HUES64 (cell line): ENCODE measurements around the gene BICC1.

Experiments used
- H3K27ac ChIP-seq: 2 replicates; pipeline ENCODE4 v1.7.0; 2013; ENCODE audit warnings: low read depth, low read length, inconsistent platforms
- H3K27me3 ChIP-seq: 2 replicates; pipeline ENCODE4 v1.6.1; 2013; ENCODE audit warnings: mild to moderate bottlenecking, low read length; ENCODE audit not compliant: insufficient read depth
- H3K36me3 ChIP-seq: 2 replicates; pipeline ENCODE4 v1.6.1; 2013; ENCODE audit warnings: mild to moderate bottlenecking, low read length; ENCODE audit not compliant: insufficient read depth
- H3K4me1 ChIP-seq: 2 replicates; pipeline ENCODE4 v1.6.1; 2013; ENCODE audit warnings: mild to moderate bottlenecking, low read length, moderate library complexity; ENCODE audit not compliant: insufficient read depth
- H3K4me3 ChIP-seq: 2 replicates; pipeline ENCODE4 v1.5.1; 2013; ENCODE audit warnings: mild to moderate bottlenecking, low read length, moderate library complexity
- H3K9ac ChIP-seq: 2 replicates; pipeline ENCODE4 v1.6.1; 2013; ENCODE audit warnings: mild to moderate bottlenecking, low read depth, low read length
- H3K9me3 ChIP-seq: 2 replicates; pipeline ENCODE4 v1.6.1; 2013; ENCODE audit warnings: low read depth, low read length; ENCODE audit not compliant: insufficient read depth
- WGBS: fragments of 150-250, 120-280 bp; methylation state at CpG from one replicate; pipeline ENCODE4 v1.1.7; 2013; ENCODE audit warnings: missing lambda C conversion rate; 5-methylcytosine and 5-hydroxymethylcytosine counted together

The BICC1 gene

GRCh38 chr10:58754469-58755339 is 242.0 kb downstream of the BICC1 start:
- no peak overlapping the region for H3K9ac ChIP-seq
- no peaks in the 10 kb centered on the region for H3K9me3 ChIP-seq
- H3K27ac ChIP-seq: no peak overlapping the region
- H3K27me3 ChIP-seq: no peaks in the 10 kb centered on the region
- H3K36me3 ChIP-seq: no peaks in the 10 kb centered on the region
- no peak overlapping the region for H3K4me3 ChIP-seq
- WGBS: 89% methylated on average over 4 of the region's 4 CpGs
- peaks cover 7% of the 10 kb centered on the region; the same call in 1 of the 2 replicates for H3K4me1 ChIP-seq

GRCh38 chr10:58755340-58755610 is 242.6 kb downstream of the BICC1 start:
- 97% methylated on average over 1 of the region's 1 CpG for WGBS
- no peak overlapping the region for H3K9ac ChIP-seq
- H3K27me3 ChIP-seq: no peaks in the 10 kb centered on the region
- no peaks in the 10 kb centered on the region for H3K9me3 ChIP-seq
- H3K36me3 ChIP-seq: no peaks in the 10 kb centered on the region
- no peak overlapping the region for H3K4me3 ChIP-seq
- H3K27ac ChIP-seq: no peak overlapping the region
- H3K4me1 ChIP-seq: peaks cover 7% of the 10 kb centered on the region; the same call in 1 of the 2 replicates

- Histone ChIP-seq H3K27ac (no peak overlapping the region), H3K9me3 (no peaks in the 10 kb centered on the region), H3K4me1 (peaks cover 7% of the 10 kb centered on the region; the same call in 1 of the 2 replicates), H3K9ac (no peak overlapping the region), H3K27me3 (no peaks in the 10 kb centered on the region), H3K4me3 (no peak overlapping the region), H3K36me3 (no peaks in the 10 kb centered on the region)
- WGBS: 92% methylated on average over 4 of the region's 4 CpGs
Observed at GRCh38 chr10:58755677-58756076, 243.0 kb downstream of the BICC1 start.

- 90% methylated on average over 6 of the region's 6 CpGs for WGBS
- peaks cover 7% of the 10 kb centered on the region; the same call in 1 of the 2 replicates for H3K4me1 ChIP-seq
Observed at GRCh38 chr10:58756130-58756719, 243.6 kb downstream of the BICC1 start.

GRCh38 chr10:58757352-58758065 is 244.8 kb downstream of the BICC1 start:
- Histone ChIP-seq H3K27ac (no peak overlapping the region), H3K36me3 (no peaks in the 10 kb centered on the region), H3K9ac (no peak overlapping the region), H3K27me3 (no peaks in the 10 kb centered on the region), H3K4me3 (no peak overlapping the region), H3K4me1 (peaks cover 7% of the 10 kb centered on the region; the same call in 1 of the 2 replicates), H3K9me3 (no peaks in the 10 kb centered on the region)
- 100% methylated on average over 1 of the region's 1 CpG for WGBS

More at GRCh38 chr10:58756130-58756719, 243.6 kb downstream of the BICC1 start:
- Histone ChIP-seq H3K9ac (no peak overlapping the region), H3K27me3 (no peaks in the 10 kb centered on the region), H3K9me3 (no peaks in the 10 kb centered on the region), H3K36me3 (no peaks in the 10 kb centered on the region), H3K27ac (no peak overlapping the region), H3K4me3 (no peak overlapping the region)

GRCh38 chr10:58758321-58758720 is 245.6 kb downstream of the BICC1 start:
- H3K4me1 ChIP-seq: peaks cover 7% of the 10 kb centered on the region; the same call in 1 of the 2 replicates
- no peak overlapping the region for H3K9ac ChIP-seq
- H3K9me3 ChIP-seq: no peaks in the 10 kb centered on the region
- H3K27ac ChIP-seq: no peak overlapping the region
- WGBS: no CpG with 5 or more reads among the region's 1 CpG
- no peaks in the 10 kb centered on the region for H3K27me3 ChIP-seq
- H3K4me3 ChIP-seq: no peak overlapping the region
- no peaks in the 10 kb centered on the region for H3K36me3 ChIP-seq

- no peaks in the 10 kb centered on the region for H3K36me3 ChIP-seq
- 100% methylated on average over 1 of the region's 1 CpG for WGBS
- peaks cover 3% of the 10 kb centered on the region; the same call in 1 of the 2 replicates for H3K9me3 ChIP-seq
- H3K4me1 ChIP-seq: no peaks in the 10 kb centered on the region
- H3K27ac ChIP-seq: no peak overlapping the region
- no peak overlapping the region for H3K9ac ChIP-seq
- H3K4me3 ChIP-seq: no peak overlapping the region
- H3K27me3 ChIP-seq: no peaks in the 10 kb centered on the region
Observed at GRCh38 chr10:58764087-58764747, 251.5 kb downstream of the BICC1 start.

- peaks cover 3% of the 10 kb centered on the region; the same call in 1 of the 2 replicates for H3K9me3 ChIP-seq
- H3K27me3 ChIP-seq: no peaks in the 10 kb centered on the region
- no peak overlapping the region for H3K4me3 ChIP-seq
- H3K9ac ChIP-seq: no peak overlapping the region
- no peak overlapping the region for H3K27ac ChIP-seq
- no peaks in the 10 kb centered on the region for H3K4me1 ChIP-seq
- no peaks in the 10 kb centered on the region for H3K36me3 ChIP-seq
- 83% methylated on average over 3 of the region's 3 CpGs for WGBS
Observed at GRCh38 chr10:58765910-58766309, 253.2 kb downstream of the BICC1 start.

GRCh38 chr10:58767652-58768051 is 255.0 kb downstream of the BICC1 start:
- no peaks in the 10 kb centered on the region for H3K27me3 ChIP-seq
- H3K27ac ChIP-seq: no peak overlapping the region
- no peaks in the 10 kb centered on the region for H3K36me3 ChIP-seq
- H3K9ac ChIP-seq: no peak overlapping the region
- no peaks in the 10 kb centered on the region for H3K4me1 ChIP-seq
- peaks cover 3% of the 10 kb centered on the region; the same call in 1 of the 2 replicates for H3K9me3 ChIP-seq
- H3K4me3 ChIP-seq: no peak overlapping the region
- WGBS: 97% methylated on average over 2 of the region's 4 CpGs

- H3K9ac ChIP-seq: no peak overlapping the region
- 90% methylated on average over 1 of the region's 1 CpG for WGBS
- H3K9me3 ChIP-seq: peaks cover 3% of the 10 kb centered on the region; the same call in 1 of the 2 replicates
Observed at GRCh38 chr10:58771863-58772262, 259.2 kb downstream of the BICC1 start.

More at GRCh38 chr10:58771863-58772262, 259.2 kb downstream of the BICC1 start:
- no peaks in the 10 kb centered on the region for H3K4me1 ChIP-seq
- no peaks in the 10 kb centered on the region for H3K36me3 ChIP-seq
- H3K27ac ChIP-seq: no peak overlapping the region
- no peaks in the 10 kb centered on the region for H3K27me3 ChIP-seq
- H3K4me3 ChIP-seq: no peak overlapping the region
